RPMI7951 (cell line): ENCODE data around the gene ATP1A1. TPM values are rescaled to one million over a fixed set of nuclear protein-coding genes. Genes with fewer than 3 reads are reported as not detected.

Source experiments
- DNase-seq: peaks from one replicate; pipeline ENCODE4 v3.0.0-alpha.2; 2012; ENCODE audit warnings: low read depth
- total RNA-seq: library from RNA; depleted of rRNA; stranded (reverse); fragments of >200 nt; shearing (Covaris generic); gene quantifications from 2 replicates; pipeline ENCODE4 v1.2.3, GENCODE V29; 2014; rRNA removed

Gene ATP1A1
- total RNA-seq = 52.3 and 57.3 TPM in 2 replicates

- DNase-seq = peak; percentile 83
Measured at GRCh38 chr1:116372651-116373430, at the start of gene ATP1A1. Gene ATP1A1, plus strand, starts transcription at chr1:116373244. Its CDS starts 268 bp downstream, at chr1:116373512.

GRCh38 chr1:116323491-116323890 lies 49.6 kb upstream of the ATP1A1 start:
- no peak for DNase-seq

- DNase-seq = no peak
Measured at GRCh38 chr1:116324411-116324810, 48.6 kb upstream of the ATP1A1 start.

- DNase-seq = no peak
Measured at GRCh38 chr1:116325104-116325503, 47.9 kb upstream of the ATP1A1 start.

- DNase-seq = no peak
Measured at GRCh38 chr1:116325922-116326321, 47.1 kb upstream of the ATP1A1 start.

- DNase-seq = no peak
Measured at GRCh38 chr1:116326486-116326885, 46.6 kb upstream of the ATP1A1 start.

GRCh38 chr1:116328671-116329070 lies 44.4 kb upstream of the ATP1A1 start:
- no peak for DNase-seq

- peak; percentile 69 for DNase-seq
Measured at GRCh38 chr1:116329524-116330341, 43.3 kb upstream of the ATP1A1 start.

GRCh38 chr1:116330342-116330652 lies 42.7 kb upstream of the ATP1A1 start:
- DNase-seq = no peak

- no peak for DNase-seq
Measured at GRCh38 chr1:116330846-116331245, 42.2 kb upstream of the ATP1A1 start.

GRCh38 chr1:116331523-116331922 lies 41.5 kb upstream of the ATP1A1 start:
- no peak for DNase-seq

- no peak for DNase-seq
Measured at GRCh38 chr1:116332451-116332850, 40.6 kb upstream of the ATP1A1 start.

GRCh38 chr1:116333171-116334014 lies 39.7 kb upstream of the ATP1A1 start:
- no peak for DNase-seq

GRCh38 chr1:116334015-116334547 lies 39.0 kb upstream of the ATP1A1 start:
- DNase-seq = peak; percentile 87

- DNase-seq = no peak
Measured at GRCh38 chr1:116334868-116335635, 38.0 kb upstream of the ATP1A1 start.

- DNase-seq = peak; percentile 21
Measured at GRCh38 chr1:116335850-116336624, 37.0 kb upstream of the ATP1A1 start.

GRCh38 chr1:116337398-116337797 lies 35.6 kb upstream of the ATP1A1 start:
- no peak for DNase-seq

GRCh38 chr1:116338400-116338799 lies 34.6 kb upstream of the ATP1A1 start:
- no peak for DNase-seq

GRCh38 chr1:116340506-116341231 lies 32.4 kb upstream of the ATP1A1 start:
- no peak for DNase-seq

GRCh38 chr1:116343019-116343418 lies 30.0 kb upstream of the ATP1A1 start:
- no peak for DNase-seq
